Thoracic aorta (tissue), 2 donors: ENCODE results near the gene IGFLR1. TPM values are rescaled to one million over a fixed set of nuclear protein-coding genes. Genes with fewer than 3 reads are reported as not detected.
"Not testable (repeated sequence)": the region's sequence is repeated elsewhere in the genome, so short reads cannot be mapped to it uniquely, and the experiment has no call there.

Source experiments
- ATAC-seq: fragments of 150-250 bp; one replicate; pipeline ENCODE4 v1.8.0; 2017; ENCODE audit warnings: low read depth; ENCODE audit not compliant: insufficient number of reproducible peaks, low FRiP score
- DNase-seq: peaks from one replicate; pipeline ENCODE4 v3.0.0-alpha.2; 2020; ENCODE audit warnings: low spot score
- H3K27ac ChIP-seq, 2 donors: fragments of 200-600 bp; sonication (generic); 1 replicate in 1 of 2; 2 replicates in 1 of 2; pipeline ENCODE4 v1.5.1; 2016; ENCODE audit warnings: mild to moderate bottlenecking in 2 of 2, moderate library complexity in 2 of 2
- H3K27me3 ChIP-seq: fragments of 200-600 bp; sonication (generic); replicated peaks from 2 replicates; pipeline ENCODE4 v1.6.0; 2016; ENCODE audit warnings: mild to moderate bottlenecking; ENCODE audit not compliant: insufficient read depth
- H3K36me3 ChIP-seq: fragments of 200-600 bp; sonication (generic); one replicate; pipeline ENCODE4 v1.5.1; 2016
- H3K4me1 ChIP-seq, 2 donors: fragments of 200-600 bp; sonication (generic); 1 replicate in 1 of 2; 2 replicates in 1 of 2; pipeline versions ENCODE4 v1.5.1 to v1.6.0; 2016; ENCODE audit warnings: low read depth in 2 of 2, mild to moderate bottlenecking in 1 of 2; ENCODE audit not compliant: control insufficient read depth in 1 of 2
- H3K4me3 ChIP-seq: fragments of 200-600 bp; sonication (generic); 2 replicates; pipeline ENCODE4 v1.5.1; 2016; ENCODE audit warnings: mild to moderate bottlenecking
- H3K9me3 ChIP-seq: fragments of 200-600 bp; sonication (generic); 2 replicates; pipeline ENCODE4 v1.5.1; 2016
- total RNA-seq, 2 donors: library from RNA; depleted of rRNA; stranded (reverse); fragments of >200 nt; gene quantifications; one replicate each; pipeline versions ENCODE4 v1.1.0 to v1.2.3, GENCODE V29; 2016
- TF ChIP-seq, protein P1 (sequence below): fragments of 200-600 bp; sonication (generic); IDR thresholded peaks from one replicate; pipeline ENCODE4 v1.5.1; 2019; ENCODE audit warnings: antibody characterized with exemption

Gene IGFLR1
- total RNA-seq, 2 donors from 2014 or later, result 6.9 to 13.1 TPM

DNA sequence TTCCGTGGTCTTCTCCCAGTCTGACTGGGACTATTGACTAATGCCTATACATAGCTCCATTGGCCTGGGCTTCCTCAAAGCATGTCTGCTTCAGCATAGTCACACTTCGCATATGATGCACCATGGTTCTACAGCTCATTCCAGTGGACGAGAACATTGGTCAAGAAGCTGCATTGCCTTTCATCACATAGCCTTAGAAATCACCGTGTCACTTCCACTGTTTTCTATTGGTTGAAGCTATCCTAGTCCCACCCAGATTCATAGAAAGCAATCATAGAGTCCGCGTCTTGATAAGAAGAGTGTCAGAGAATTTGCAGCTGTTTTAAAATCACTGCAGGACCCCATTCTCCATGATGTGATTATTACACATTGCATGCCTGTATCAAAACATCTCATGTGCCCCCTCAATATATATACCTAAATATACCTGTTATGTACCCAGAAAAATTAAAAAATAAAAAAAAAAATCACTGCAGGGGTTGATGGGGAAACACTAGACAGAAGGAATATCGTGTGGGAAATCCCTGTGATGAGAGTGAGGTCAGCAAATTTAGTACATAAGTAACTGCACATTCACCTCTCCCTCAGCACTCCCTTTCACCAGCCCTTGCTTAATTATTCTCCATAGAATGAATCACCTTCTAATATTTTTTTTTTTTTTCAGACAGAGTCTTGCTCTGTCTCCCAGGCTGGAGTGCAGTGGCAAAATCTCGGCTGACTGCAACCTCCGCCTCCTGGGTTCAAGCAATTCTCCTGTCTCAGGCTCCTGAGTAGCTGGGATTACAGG lies 31.0 kb upstream of the IGFLR1 start:
- ATAC-seq, result no peak

DNA sequence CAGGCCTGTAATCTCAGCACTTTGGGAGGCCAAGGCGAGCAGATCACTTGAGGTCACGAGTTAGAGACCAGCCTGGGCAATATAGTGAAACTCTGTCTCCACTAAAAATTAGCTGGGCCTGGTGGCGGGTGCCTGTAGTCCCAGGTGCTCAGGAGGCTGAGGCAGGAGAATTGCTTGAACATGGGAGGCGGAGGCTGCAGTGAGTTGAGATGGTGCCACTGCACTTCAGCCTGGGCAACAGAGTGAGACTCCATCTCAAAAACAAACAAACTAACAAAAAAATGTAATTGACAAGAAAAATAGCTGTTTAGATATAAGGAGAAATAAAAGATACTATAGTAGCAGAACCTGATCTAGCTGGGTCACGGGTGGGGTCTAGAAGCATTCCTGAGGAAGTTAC lies 30.1 kb upstream of the IGFLR1 start:
- H3K27ac ChIP-seq, H3K9me3 ChIP-seq, H3K4me3 ChIP-seq, H3K36me3 ChIP-seq, H3K27me3 ChIP-seq, DNase-seq, ATAC-seq: not testable (repeated sequence)
- peaks cover 8 to 12% of the 10 kb centered on the region in 2 donors for H3K4me1 ChIP-seq

More for the DNA sequence above, 31.0 kb upstream of the IGFLR1 start:
- H3K4me3 ChIP-seq, result no peak overlapping the region
- no peaks in the 10 kb centered on the region for H3K27me3 ChIP-seq
- H3K27ac ChIP-seq, result no peak overlapping the region
- DNase-seq, result no peak
- H3K36me3 ChIP-seq, result no peaks in the 10 kb centered on the region
- no peaks in the 10 kb centered on the region for H3K9me3 ChIP-seq
- peaks cover 8 to 12% of the 10 kb centered on the region in 2 donors for H3K4me1 ChIP-seq
- TF ChIP-seq, protein P1, sequence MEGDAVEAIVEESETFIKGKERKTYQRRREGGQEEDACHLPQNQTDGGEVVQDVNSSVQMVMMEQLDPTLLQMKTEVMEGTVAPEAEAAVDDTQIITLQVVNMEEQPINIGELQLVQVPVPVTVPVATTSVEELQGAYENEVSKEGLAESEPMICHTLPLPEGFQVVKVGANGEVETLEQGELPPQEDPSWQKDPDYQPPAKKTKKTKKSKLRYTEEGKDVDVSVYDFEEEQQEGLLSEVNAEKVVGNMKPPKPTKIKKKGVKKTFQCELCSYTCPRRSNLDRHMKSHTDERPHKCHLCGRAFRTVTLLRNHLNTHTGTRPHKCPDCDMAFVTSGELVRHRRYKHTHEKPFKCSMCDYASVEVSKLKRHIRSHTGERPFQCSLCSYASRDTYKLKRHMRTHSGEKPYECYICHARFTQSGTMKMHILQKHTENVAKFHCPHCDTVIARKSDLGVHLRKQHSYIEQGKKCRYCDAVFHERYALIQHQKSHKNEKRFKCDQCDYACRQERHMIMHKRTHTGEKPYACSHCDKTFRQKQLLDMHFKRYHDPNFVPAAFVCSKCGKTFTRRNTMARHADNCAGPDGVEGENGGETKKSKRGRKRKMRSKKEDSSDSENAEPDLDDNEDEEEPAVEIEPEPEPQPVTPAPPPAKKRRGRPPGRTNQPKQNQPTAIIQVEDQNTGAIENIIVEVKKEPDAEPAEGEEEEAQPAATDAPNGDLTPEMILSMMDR, result no peak

DNA sequence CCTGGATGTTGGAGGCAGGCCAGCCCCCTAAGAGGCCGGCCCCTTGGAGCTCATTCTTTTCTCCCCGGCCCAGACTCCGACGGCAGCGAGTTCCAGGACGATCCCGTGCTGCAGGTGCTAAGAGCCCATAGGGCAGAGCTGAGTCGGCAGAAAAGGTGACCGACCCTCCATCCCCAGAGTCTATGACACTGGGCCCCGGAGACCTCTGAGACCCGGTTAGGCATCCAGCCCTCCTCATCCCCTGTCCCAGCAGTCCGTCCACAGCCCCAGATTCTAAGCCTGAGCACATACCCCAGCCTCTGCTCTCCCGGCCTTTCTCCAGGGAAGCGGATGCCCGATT lies 25.8 kb upstream of the IGFLR1 start:
- H3K27ac ChIP-seq, result no peak overlapping the region
- H3K36me3 ChIP-seq, result peaks cover 10% of the 10 kb centered on the region
- H3K4me3 ChIP-seq, result no peak overlapping the region
- H3K9me3 ChIP-seq, result no peaks in the 10 kb centered on the region
- DNase-seq, result no peak
- TF ChIP-seq, protein P1, result no peak
- H3K27me3 ChIP-seq, result no peaks in the 10 kb centered on the region
- no peaks in the 10 kb centered on the region for H3K4me1 ChIP-seq
- ATAC-seq, result no peak

DNA sequence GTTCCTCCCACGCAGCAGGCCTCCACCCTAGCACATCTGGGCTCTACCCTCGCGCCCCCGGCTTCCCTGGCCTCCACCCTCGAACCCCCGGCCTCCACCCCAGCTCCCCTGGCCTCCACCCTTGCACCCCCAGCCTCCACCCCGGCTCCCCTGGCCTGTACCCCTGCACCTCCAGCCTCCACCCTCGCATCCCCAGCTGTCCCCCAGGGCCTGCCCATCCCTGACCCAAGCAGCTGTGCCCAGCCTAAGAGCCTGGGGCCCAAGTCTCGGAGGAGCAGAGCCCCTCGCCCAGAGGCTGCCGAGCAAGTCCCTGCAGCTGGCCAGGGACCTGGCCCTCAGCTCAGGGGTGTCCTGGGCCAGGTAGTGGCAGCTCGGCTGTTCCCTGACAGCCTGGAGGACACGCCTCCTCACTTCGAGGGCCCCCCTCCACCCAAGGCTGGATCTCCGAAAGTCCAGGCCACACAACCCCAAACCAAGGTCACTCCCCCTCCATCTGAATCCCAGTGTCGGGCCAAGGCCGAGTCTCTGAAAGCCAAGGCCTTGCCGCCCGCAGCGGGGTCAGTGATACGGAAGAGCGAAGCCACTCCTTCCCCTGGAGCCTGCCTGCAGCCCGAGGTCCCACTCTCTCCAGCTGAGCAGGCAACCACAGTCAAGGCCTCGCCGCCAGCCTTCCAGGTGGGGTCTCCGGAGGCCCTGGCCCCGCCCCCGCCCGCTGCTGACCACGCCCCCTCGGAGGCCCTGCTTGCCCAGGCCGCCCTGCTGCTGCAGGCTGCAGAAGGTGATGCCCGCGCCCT lies 25.2 kb upstream of the IGFLR1 start:
- H3K9me3 ChIP-seq, result no peaks in the 10 kb centered on the region
- H3K27me3 ChIP-seq, result no peaks in the 10 kb centered on the region
- DNase-seq (no peak), ATAC-seq (no peak)
- H3K4me3 ChIP-seq, result no peak overlapping the region
- TF ChIP-seq, protein P1, result no peak
- H3K4me1 ChIP-seq, result no peaks in the 10 kb centered on the region
- peaks cover 10% of the 10 kb centered on the region for H3K36me3 ChIP-seq
- H3K27ac ChIP-seq, result no peak overlapping the region

DNA sequence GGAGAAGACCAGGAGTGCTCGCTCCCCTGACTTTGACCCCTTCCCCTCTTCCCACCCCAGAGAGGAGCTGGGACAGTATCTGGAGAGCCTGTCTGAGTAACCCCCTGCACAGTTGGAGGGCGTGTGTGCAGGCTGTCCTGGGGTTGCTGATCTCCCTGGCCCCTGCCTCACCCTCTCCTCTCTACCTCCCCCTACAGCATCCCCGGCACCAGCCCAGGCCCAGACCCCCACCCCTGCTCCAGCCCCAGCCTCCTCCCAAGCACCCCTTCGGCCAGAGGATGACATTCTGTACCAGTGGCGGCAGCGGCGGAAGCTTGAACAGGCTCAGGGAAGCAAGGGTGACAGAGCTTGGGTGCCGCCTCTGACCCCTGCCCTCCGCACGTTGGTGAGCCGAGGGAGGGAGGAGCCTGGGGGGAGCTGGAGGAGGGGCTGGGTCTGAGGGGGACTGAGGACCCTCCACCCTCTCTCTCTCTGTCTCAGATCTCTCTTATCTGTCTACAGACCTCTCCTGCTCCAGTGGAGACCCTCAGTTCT lies 24.4 kb upstream of the IGFLR1 start:
- DNase-seq (no peak), ATAC-seq (no peak)
- H3K36me3 ChIP-seq, result peaks cover 14% of the 10 kb centered on the region
- TF ChIP-seq, protein P1, result no peak
- H3K27me3 ChIP-seq, result no peaks in the 10 kb centered on the region
- H3K27ac ChIP-seq, result no peak overlapping the region
- H3K4me3 ChIP-seq, result no peak overlapping the region
- H3K9me3 ChIP-seq, result no peaks in the 10 kb centered on the region
- H3K4me1 ChIP-seq, result no peaks in the 10 kb centered on the region
